Smooth muscle cell (in vitro differentiated cells): ENCODE results near the gene CRIM1. TPM values are rescaled to one million over a fixed set of nuclear protein-coding genes. Genes with fewer than 3 reads are reported as not detected.
A peak's percentile ranks its signal among the peaks of the same experiment; 100 is the strongest.

ENCODE experiments used
- DNase-seq: peaks from one replicate; lab custom pipeline; 2025; ENCODE audit not compliant: unreplicated experiment; lab: John Stamatoyannopoulos, UW
- H2AFZ ChIP-seq: fragments of 200-600 bp; sonication (generic); 2 replicates; pipeline ENCODE4 v1.6.0; 2016; ENCODE audit warnings: antibody characterized with exemption, low read depth, mild to moderate bottlenecking
- H3F3A ChIP-seq: fragments of 200-600 bp; sonication (generic); 2 replicates; pipeline ENCODE4 v1.6.0; 2017; ENCODE audit warnings: antibody characterized with exemption, low read depth
- H3K27ac ChIP-seq: fragments of 200-600 bp; sonication (generic); 2 replicates; pipeline ENCODE4 v1.5.1; 2016; ENCODE audit warnings: low read depth, mild to moderate bottlenecking
- H3K27me3 ChIP-seq: fragments of 200-600 bp; sonication (generic); 2 replicates; pipeline ENCODE4 v1.6.1; 2016; ENCODE audit warnings: low read depth, mild to moderate bottlenecking
- H3K36me3 ChIP-seq: fragments of 200-600 bp; sonication (generic); 2 replicates; pipeline ENCODE4 v1.5.1; 2016; ENCODE audit warnings: low read depth
- H3K4me1 ChIP-seq: fragments of 200-600 bp; sonication (generic); 2 replicates; pipeline ENCODE4 v1.5.1; 2016; ENCODE audit warnings: low read depth
- H3K4me2 ChIP-seq: fragments of 200-600 bp; sonication (generic); 2 replicates; pipeline ENCODE4 v1.6.0; 2016; ENCODE audit warnings: mild to moderate bottlenecking
- H3K4me3 ChIP-seq: fragments of 200-600 bp; sonication (generic); 2 replicates; pipeline ENCODE4 v1.5.1; 2016; ENCODE audit warnings: mild to moderate bottlenecking
- H3K79me2 ChIP-seq: fragments of 200-600 bp; sonication (generic); 2 replicates; pipeline ENCODE4 v1.6.0; 2016; ENCODE audit warnings: low read depth, mild to moderate bottlenecking
- H3K9ac ChIP-seq: fragments of 200-600 bp; sonication (generic); 2 replicates; pipeline ENCODE4 v1.6.0; 2016; ENCODE audit warnings: low read depth
- H3K9me3 ChIP-seq: fragments of 200-600 bp; sonication (generic); replicated peaks from 2 replicates; pipeline ENCODE4 v1.5.1; 2016; ENCODE audit warnings: low read depth
- H4K20me1 ChIP-seq: fragments of 200-600 bp; sonication (generic); 2 replicates; pipeline ENCODE4 v1.6.0; 2016; ENCODE audit warnings: low read depth
- whole genome bisulfite sequencing: methylation state at CpG from one replicate; pipeline ENCODE4 v1.1.7; 2016; ENCODE audit warnings: low lambda C conversion rate; 5-methylcytosine and 5-hydroxymethylcytosine counted together
- polyA plus RNA-seq: library from polyadenylated mRNA; unstranded; fragments of >200 nt; fragmentation: Nextera tagmentation; extraction: Ambion mirVana; gene quantifications from 2 replicates; pipeline ENCODE4 v1.2.1, GENCODE V29; 2016
- total RNA-seq: library from RNA; depleted of rRNA; stranded (reverse); fragments of >200 nt; gene quantifications from 2 replicates; pipeline ENCODE4 v1.2.3, GENCODE V29; 2014
- TF ChIP-seq, protein P1 (sequence below): fragments of 200-600 bp; sonication (generic); IDR thresholded peaks from 2 replicates; pipeline ENCODE4 v1.5.1; 2017; ENCODE audit warnings: borderline replicate concordance, mild to moderate bottlenecking, antibody characterized with exemption; ENCODE audit not compliant: insufficient read depth, poor library complexity, severe bottlenecking

Gene CRIM1
- total and polyA plus RNA-seq, 2 experiments from 2014 or later: 10.1 to 28.0 TPM

DNA sequence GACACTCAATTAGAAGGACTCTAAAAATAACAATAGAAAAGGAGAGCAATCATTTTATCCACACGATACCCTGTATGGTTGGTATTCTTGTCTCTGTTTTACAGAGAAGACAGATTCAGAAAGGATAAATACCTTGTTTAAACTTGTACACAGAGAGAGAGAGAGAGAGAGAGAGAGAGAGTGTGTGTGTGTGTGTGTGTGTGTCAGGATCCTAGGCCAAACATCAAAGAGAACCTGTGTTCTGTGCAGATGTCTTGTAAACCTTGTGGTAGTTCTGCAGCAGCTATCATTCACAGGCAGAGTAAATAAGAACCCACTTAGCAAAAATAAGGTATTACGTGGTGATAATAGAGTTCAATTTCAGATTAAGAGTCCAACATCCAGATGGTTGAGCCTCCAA lies 4.3 kb upstream of the CRIM1 start:
- Histone ChIP-seq H3F3A (peaks cover 13% of the 10 kb centered on the region), H4K20me1 (no peaks in the 10 kb centered on the region), H3K4me2 (no peak overlapping the region), H3K9me3 (no peaks in the 10 kb centered on the region), H3K4me1 (no peaks in the 10 kb centered on the region), H3K27ac (no peak overlapping the region), H3K79me2 (no peaks in the 10 kb centered on the region), H3K36me3 (no peaks in the 10 kb centered on the region), H3K9ac (no peak overlapping the region), H3K27me3 (peaks cover 4% of the 10 kb centered on the region), H2AFZ (no peak overlapping the region), H3K4me3 (no peak overlapping the region)
- DNase-seq: no peak
- TF ChIP-seq, protein P1, sequence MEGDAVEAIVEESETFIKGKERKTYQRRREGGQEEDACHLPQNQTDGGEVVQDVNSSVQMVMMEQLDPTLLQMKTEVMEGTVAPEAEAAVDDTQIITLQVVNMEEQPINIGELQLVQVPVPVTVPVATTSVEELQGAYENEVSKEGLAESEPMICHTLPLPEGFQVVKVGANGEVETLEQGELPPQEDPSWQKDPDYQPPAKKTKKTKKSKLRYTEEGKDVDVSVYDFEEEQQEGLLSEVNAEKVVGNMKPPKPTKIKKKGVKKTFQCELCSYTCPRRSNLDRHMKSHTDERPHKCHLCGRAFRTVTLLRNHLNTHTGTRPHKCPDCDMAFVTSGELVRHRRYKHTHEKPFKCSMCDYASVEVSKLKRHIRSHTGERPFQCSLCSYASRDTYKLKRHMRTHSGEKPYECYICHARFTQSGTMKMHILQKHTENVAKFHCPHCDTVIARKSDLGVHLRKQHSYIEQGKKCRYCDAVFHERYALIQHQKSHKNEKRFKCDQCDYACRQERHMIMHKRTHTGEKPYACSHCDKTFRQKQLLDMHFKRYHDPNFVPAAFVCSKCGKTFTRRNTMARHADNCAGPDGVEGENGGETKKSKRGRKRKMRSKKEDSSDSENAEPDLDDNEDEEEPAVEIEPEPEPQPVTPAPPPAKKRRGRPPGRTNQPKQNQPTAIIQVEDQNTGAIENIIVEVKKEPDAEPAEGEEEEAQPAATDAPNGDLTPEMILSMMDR: no peak
- WGBS: 94% methylated on average over 2 of the region's 2 CpGs

DNA sequence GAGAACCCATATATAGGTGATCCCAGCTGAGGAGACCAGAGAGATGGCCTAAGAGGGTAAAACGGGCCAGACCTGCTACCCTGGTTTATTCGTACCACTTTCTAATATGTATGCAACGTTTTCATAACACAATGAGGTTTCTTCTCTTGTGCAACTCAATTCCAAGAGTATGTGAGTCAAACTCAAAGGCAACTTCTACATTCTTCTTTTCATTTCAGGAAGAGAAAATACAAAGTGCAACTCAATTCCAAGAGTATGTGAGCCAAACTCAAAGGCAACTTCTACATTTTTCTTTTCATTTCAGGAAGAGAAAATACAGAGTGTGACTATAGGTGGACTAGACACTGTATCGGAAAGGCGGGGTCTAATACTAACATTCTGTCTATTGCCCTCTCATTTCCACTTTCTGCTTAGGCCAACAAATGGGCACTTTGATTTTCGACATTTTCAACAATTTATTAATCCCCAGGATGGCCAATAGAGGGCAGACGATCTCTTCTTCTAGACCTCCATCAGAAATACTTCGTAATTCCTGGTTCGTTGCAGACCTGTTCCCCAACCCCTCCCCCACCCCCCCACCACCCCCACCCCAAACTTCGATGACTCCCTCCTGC lies 3.7 kb upstream of the CRIM1 start:
- H2AFZ ChIP-seq: no peak overlapping the region
- no peaks in the 10 kb centered on the region for H4K20me1 ChIP-seq
- DNase-seq: no peak
- no peaks in the 10 kb centered on the region for H3K27me3 ChIP-seq
- no peak overlapping the region for H3K27ac ChIP-seq
- H3K4me3 ChIP-seq: no peak overlapping the region
- H3K9ac ChIP-seq: no peak overlapping the region
- H3K9me3 ChIP-seq: no peaks in the 10 kb centered on the region
- no peaks in the 10 kb centered on the region for H3K36me3 ChIP-seq
- WGBS: 21% methylated on average over 10 of the region's 10 CpGs
- H3K79me2 ChIP-seq: no peaks in the 10 kb centered on the region
- H3F3A ChIP-seq: peaks cover 13% of the 10 kb centered on the region
- TF ChIP-seq, protein P1: peak; percentile 58
- H3K4me1 ChIP-seq: no peaks in the 10 kb centered on the region
- H3K4me2 ChIP-seq: no peak overlapping the region

DNA sequence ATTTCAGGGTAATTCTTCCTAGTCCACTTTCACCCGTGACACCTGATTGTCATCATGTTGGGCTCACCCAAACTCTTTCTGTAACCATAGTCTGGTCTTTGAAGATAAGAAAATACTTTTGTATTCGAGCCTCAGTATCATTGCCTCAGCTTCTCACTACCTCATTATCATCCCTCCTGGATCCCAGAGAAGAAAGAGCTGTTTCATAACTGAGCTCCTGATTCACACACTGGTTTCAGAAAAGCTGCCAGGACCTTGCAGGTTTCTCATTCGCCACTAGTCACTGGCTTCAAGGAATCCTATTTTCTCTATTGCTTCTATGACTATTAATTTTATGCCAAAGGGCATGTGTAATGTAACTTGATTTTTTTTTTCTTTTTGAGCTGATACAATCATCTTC lies 2.9 kb upstream of the CRIM1 start:
- Histone ChIP-seq H3K4me3 (no peak overlapping the region), H3K36me3 (no peaks in the 10 kb centered on the region), H3K4me2 (no peak overlapping the region), H4K20me1 (no peaks in the 10 kb centered on the region), H3K4me1 (no peaks in the 10 kb centered on the region), H3K79me2 (no peaks in the 10 kb centered on the region), H3K27me3 (no peaks in the 10 kb centered on the region), H2AFZ (no peak overlapping the region), H3K9ac (no peak overlapping the region), H3K9me3 (no peaks in the 10 kb centered on the region), H3F3A (peaks cover 13% of the 10 kb centered on the region), H3K27ac (no peak overlapping the region)
- TF ChIP-seq, protein P1: no peak
- WGBS: 58% methylated on average over 3 of the region's 3 CpGs
- DNase-seq: no peak

DNA sequence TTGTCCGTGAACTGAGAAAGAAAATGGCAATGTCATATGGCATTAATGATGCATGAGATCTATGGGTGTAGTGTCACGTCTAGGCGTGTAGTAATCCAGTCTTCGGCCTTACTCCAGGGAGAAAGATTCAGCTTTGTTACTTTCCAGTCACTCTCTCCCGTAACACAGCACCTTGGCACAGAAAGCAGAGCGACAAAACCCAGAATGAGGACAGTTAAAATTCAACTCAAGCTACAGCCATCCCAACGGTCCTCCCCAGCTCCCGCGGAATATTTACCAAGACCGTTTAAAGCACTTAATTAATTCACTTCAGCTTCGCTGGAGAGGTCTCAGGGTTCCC lies 797 bp upstream of the CRIM1 start:
- TF ChIP-seq, protein P1: no peak

More for the DNA sequence above, 797 bp upstream of the CRIM1 start:
- H3K4me3 ChIP-seq: peak overlapping the region; percentile 60
- H4K20me1 ChIP-seq: no peaks in the 10 kb centered on the region
- H2AFZ ChIP-seq: peak overlapping the region; percentile 87
- H3K4me1 ChIP-seq: peaks cover 12% of the 10 kb centered on the region
- peaks cover 16% of the 10 kb centered on the region for H3F3A ChIP-seq
- DNase-seq: no peak
- H3K9me3 ChIP-seq: no peaks in the 10 kb centered on the region
- H3K27ac ChIP-seq: no peak overlapping the region
- peak overlapping the region; percentile 84 for H3K4me2 ChIP-seq
- WGBS: 17% methylated on average over 11 of the region's 11 CpGs
- no peak overlapping the region for H3K9ac ChIP-seq
- no peaks in the 10 kb centered on the region for H3K27me3 ChIP-seq
- peaks cover 10% of the 10 kb centered on the region for H3K79me2 ChIP-seq
- H3K36me3 ChIP-seq: no peaks in the 10 kb centered on the region
